ENCODE results near the gene ORAI3.
A peak's percentile ranks its signal among the peaks of the same experiment; 100 is the strongest.

The ORAI3 gene

DNA sequence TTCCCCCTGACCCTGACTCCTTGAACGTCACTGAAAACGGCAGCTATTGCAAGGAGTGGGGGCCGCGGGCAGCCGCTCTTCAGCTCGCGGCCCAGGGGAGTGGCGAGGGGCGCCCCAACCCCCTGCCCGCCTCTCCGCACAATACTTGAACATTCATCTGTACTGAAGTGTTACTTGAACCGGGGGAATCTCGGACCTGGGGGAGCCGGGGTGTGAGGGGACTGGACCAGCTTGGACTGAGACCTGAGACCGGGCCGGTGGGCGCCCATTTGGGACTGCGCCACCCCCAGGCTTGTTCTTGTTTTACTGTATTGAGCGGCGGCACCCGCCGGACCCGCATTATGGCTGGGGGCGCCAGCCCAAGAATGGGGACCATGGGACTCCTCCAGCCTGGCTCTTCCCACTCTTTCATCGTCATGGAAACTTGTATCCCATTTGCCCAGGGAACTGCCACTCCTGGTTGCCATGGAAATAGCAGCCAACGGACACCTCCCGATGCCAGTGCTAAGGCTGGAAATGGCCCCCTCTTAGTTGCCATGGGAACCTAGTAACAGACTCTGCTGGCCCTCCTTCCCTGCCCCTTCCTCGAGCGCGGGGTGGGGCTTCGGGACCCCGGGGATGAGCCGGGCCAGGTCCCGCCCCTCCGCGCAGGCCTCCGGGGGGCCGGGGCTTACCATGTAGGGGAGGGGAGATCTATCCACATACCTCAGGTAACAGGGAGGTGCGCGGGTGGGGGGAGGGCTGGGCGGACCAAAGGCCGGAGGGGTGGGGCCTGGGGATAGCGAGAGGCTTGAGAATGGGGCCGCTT is 805 bp upstream of the ORAI3 start:
- no peak for DNase-seq

DNA sequence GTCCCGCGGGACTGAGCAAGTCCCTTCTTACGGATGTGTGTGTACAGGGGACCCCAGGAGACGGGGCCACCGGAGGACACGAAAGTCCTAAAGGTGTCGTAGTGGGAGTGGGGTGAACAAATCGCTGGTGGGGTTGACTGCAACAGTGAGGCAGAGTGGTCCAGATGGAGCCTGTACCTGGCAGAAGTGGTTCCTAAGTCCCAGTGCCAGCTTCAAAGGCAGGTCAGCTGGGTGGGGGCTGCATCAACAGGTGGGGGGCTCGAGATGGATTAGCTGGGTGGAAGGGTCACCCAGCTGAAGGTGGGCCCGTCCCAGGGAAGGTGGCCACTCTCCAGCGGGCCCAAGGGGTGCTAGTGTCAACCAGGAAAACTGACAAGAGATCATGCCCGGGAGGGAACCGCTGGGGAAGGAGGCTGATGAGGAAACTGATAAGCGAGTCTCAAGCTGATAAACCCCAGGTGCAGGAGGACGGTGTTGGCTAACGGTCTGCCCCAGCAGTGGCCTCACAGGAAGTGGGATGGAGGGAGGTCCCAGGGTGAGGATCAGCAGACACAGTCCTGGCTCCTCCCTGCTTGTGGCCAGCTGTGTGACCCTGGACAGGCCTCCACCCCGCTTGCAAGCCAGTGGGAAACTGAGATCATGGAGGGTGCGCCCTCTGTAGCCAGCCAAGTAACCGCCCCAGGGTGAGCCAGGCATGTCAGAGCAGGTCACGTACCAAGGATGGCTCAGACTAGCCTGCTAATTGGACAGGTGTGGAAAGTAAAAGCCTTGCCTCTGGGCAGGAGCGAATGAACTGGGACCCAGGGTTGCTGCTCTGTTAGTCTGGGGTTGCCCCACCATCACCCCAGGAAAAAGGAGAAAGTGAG is 1.0 kb downstream of the ORAI3 start:
- no peak for DNase-seq

DNA sequence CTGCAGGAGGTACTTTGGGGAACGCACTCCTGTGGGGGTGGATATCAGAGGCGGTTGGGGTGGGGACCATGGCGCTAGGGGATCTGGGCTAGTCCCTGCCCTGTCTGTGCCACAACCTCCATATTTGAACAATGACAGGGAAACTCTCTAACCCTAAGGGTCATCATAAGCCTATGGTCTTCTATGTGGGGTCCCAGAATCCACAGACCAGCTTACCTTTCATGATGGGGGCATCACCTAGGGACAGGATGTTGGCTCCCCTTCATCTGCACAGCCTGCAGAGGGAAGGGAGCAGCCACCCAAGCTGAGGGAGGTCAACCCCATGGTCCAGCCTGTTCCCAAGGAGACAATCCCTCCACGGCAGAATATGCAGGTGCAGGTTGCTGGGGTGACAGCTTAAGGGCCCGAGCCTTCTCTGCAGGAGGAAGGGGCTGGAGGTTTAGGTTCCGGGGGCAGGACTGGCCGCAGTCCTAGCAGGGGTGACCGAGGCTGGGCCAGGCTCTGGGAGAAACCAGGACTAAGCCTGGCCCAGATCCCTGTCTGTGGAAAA is 1.7 kb downstream of the ORAI3 start:
- no peak for DNase-seq

DNA sequence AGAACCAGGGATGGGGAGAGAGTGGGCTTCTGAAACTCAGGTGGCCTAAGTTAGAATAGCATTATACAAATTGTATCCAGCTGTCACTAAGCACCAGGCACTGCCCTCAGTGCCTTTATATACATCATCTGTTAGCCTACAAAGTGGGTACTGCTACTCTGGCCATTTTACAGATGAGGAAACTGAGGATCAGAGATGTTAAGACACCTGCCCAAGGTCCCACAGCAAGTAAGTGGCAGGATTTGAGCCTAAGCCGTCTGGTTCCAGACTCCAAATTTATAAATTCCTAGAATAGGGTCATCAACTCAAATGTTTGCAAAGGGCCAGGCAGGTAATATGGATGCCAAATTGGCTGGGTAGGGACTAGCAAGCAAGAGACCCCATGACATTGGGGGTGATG is 2.3 kb downstream of the ORAI3 start:
- no peak for DNase-seq

DNA sequence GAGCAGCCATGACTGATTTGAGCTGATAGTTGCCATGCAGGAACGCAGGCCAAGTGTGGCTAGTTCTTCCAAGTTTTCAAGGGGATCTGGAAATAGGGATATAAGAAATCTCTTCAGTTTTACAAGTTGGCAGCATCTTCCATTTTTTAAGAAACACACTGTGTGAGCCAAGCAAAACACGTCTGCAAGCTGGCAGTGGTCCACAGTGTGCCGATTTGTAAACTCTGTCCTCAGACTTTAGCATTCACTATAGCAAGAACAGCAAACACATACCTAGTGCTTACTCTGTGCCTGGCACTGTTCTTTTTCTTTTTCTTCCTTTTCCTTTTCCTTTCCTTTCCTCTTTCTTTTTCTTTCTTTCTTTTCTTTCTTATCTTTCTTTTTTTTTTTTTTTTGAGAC is 2.9 kb downstream of the ORAI3 start:
- DNase-seq: no peak

DNA sequence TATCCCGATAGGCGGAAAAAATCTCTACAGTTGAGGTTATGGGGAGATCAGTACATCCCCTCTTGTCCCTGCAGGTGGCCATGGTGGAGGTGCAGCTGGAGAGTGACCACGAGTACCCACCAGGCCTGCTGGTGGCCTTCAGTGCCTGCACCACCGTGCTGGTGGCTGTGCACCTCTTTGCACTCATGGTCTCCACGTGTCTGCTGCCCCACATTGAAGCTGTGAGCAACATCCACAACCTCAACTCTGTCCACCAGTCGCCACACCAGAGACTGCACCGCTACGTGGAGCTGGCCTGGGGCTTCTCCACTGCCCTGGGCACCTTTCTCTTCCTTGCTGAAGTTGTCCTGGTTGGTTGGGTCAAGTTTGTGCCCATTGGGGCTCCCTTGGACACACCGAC is 4.2 kb downstream of the ORAI3 start:
- no peak for DNase-seq

DNA sequence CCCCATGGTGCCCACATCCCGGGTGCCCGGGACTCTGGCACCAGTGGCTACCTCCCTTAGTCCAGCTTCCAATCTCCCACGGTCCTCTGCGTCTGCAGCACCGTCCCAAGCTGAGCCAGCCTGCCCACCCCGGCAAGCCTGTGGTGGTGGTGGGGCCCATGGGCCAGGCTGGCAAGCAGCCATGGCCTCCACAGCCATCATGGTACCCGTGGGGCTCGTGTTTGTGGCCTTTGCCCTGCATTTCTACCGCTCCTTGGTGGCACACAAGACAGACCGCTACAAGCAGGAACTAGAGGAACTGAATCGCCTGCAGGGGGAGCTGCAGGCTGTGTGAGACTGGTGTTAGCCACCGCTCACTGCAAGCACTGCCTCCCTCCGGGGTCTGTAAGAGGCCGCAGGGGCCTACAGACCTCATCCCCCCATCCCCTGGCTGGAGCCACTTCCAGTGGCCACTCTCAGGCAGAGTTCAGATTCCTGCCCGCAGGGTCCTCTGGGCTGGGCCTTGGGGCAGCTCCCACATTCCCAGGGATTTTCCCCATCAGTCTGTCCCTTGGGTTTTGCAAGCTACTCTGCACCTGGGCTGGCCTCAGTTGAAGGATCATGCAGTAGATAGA is 4.8 kb downstream of the ORAI3 start:
- DNase-seq: no peak

DNA sequence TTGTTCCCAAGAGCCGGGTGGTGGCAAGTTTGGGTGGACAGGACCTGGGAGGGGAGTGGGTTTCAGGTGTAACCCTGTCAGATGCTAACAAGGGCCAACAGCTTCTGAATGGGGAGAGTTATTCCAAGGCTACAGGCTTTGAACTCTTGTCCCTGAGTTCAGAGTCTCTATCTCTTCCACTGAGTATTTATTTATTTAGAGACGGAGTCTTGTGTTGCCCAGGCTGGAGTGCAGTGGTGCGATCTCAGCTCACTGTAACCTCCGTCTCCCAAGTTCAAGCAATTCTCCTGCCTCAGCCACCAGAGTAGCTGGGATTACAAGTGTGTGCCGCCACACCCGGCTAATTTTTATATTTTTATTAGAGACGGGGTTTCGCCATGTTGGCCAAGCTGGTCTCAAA is 6.1 kb downstream of the ORAI3 start:
- DNase-seq: no peak

DNA sequence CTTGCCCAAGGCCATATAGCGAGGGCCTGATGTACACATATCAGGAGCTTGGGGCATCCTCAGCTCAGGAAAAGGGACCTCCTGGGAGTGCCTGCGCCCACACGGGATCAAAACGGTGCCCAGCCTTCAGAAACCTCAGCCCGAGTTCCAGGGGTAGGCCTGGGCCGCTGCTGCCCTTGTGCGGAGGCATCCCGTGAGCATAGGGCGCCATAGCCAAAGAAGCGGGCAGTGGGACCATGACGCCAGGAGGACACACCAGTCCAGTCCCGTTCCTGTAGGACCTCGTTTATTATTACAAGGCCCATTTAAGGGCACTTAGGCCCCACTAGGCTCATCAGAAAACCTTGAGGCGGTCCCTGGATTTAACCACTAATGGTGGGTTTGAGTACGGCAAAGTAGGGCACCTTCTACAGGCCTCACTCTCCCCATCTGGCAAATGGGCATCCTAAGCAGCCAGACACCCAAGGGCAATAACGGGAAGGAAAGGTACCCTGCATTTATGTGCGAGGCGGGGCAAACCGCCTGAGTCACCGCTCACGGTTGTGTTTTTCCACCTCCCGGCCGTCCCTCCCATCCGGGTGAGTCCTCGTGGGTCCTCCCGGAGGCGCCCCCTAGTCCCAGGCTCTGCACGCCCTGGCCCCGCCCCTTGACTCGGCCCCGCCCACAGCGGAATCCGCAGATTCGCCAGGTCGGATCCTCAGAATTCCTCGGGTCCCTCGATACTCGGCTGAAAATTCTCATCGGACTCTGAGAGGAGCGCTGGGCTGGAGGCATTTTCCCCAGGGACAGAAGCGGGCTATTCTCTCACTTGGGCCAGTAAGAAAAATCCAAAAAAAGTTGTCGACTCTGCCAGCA is 8.0 kb downstream of the ORAI3 start:
- no peak for DNase-seq

DNA sequence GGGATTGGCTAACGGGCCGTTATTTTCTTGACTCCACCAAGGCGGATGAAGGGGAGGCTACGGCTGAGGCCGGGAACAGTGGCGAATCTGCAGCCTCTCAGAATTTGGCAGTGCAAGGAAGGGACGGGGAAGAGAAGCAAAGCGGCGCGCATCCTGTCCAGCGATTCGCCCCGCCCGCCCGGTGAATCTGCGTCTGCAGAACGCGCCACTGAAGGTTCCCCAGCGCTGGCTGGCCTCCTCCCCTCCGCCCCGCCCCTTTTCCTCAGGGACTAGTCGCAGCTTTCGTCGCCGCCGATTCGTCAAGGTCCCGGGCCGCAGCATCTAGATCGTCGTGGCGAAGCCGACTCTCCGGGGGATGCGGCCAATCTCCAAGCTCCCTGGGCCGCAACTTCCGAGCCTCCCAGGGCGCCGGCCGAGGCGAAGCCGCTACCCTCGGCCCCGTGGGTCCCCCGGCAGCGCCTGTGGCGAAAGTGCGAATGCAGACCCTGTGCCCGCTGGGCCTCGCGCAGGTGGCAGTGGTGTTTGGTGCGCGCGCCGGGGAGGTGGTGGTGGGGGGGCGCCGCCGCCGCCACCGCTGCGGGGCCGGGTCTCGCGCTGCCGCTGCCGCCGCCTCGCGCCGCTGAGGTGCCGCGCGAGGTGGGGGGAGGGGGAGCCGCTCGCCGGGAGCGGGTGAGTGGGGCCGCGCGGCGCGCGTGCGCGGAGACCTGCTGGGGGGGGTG is 8.7 kb downstream of the ORAI3 start, which contains the start of gene SETD1A:
Gene SETD1A, plus strand, starts transcription at position 299 of the 719 bp plus-strand sequence. CDS start 978 bp downstream, outside the sequence.
- peak; percentile 30 for DNase-seq

DNA sequence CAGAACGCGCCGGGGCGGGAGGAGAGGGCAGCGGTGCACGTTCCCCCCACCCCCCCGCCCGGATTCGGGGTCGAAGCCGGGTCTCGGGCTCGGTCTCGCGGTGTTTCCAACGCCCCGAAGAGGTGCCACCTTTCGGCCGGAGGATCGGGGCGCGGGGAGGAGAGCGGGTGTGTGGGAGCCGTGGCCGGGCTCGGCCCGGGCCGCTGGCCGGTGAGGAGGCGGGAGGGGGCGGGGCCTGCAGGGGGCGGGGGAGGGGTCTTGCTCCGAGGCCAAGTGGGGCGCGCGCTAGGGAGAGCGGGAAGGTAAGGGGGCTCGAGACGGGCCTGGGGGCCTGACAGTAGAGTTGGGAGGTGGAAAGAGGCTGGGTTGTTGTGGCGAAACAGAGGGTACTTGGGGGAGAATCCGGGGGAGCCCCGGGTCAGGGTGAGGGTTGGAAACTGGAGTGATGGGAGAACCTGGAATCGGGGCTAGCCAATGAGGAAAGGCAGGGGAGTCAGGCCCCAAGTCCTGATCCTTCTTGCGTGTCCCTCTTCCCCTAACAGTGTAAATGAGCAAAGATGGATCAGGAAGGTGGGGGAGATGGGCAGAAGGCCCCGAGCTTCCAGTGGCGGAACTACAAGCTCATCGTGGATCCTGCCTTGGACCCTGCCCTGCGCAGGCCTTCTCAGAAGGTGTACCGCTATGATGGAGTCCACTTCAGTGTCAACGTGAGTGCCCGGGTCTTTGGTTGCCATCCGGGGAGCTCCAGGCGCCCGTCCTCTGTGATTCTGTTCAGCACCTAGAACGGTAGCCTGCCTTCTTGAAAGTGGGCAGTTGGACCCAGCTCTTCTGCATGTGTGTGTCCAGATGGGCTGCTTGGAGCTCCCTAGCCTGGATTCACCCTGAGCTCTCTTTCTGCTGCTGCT is 9.6 kb downstream of the ORAI3 start:
- no peak for DNase-seq

DNA sequence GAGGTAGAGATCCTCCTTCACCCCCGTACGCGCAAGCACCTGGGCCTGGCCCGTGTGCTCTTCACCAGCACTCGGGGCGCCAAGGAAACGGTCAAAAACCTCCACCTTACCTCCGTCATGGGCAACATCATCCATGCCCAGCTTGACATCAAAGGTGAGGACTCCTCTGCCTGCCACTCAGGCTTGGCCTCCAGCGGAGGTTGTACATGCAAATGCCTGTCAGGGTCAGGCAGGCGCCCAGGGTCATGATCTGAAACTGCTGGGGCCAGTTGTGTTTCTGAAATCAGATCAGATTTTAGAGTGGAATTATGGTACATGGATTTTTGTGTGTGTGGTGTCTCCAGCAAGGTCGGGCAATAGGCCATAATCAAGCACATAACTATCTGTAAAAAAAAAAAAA is 12.5 kb downstream of the ORAI3 start:
- DNase-seq: no peak

DNA sequence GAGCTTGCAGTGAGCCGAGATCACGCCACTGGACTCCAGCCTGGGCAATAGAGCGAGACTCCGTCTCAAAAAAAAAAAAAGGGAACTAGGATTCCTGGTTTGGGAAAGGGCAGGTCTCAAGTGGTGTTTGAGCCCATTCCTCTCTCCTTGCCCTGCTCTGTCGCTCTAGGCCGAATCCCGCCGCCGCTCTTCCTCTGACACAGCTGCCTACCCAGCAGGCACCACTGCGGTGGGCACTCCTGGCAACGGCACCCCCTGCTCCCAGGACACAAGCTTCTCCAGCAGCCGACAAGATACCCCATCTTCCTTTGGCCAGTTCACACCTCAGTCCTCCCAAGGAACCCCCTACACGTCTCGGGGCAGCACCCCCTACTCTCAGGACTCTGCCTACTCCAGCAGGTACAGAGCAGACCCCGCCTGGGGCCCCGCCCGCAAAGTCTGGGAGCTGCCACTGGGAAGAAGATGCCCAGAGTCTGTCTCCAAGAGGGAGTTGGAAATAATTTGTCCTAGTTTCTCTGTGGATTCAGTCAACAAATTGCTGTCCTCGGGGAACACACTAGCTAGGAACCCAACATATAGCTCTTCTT is 15.2 kb downstream of the ORAI3 start:
- no peak for DNase-seq

DNA sequence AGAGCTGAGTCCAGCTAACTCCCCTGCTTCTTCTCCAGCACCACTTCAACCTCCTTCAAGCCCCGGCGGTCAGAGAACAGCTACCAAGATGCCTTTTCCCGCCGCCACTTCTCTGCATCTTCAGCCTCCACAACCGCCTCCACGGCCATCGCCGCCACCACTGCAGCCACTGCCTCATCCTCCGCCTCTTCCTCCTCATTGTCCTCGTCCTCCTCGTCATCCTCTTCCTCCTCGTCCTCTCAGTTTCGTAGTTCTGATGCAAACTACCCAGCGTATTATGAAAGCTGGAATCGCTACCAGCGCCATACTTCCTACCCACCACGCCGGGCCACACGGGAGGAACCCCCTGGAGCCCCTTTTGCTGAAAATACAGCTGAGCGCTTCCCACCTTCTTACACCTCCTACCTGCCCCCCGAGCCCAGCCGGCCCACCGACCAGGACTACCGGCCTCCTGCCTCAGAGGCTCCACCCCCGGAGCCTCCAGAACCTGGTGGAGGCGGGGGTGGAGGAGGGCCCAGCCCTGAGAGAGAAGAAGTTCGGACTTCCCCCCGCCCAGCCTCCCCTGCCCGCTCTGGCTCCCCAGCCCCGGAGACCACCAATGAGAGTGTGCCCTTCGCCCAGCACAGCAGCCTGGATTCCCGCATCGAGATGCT is 15.8 kb downstream of the ORAI3 start:
- DNase-seq: no peak

DNA sequence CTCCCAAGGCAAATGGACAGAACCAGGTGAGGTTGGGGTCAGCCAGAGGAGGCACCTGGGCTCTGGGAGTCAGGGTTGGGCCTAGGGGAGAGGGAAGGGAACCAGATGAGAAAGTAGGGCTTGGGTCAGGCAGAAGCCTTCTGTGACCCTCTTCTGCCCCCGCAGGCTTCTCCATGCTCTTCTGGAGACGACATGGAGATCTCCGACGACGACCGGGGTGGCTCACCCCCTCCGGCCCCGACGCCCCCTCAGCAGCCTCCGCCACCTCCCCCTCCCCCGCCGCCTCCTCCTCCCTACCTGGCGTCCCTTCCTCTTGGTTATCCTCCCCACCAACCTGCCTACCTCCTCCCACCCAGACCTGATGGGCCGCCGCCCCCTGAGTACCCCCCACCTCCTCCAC is 16.6 kb downstream of the ORAI3 start:
- no peak for DNase-seq

DNA sequence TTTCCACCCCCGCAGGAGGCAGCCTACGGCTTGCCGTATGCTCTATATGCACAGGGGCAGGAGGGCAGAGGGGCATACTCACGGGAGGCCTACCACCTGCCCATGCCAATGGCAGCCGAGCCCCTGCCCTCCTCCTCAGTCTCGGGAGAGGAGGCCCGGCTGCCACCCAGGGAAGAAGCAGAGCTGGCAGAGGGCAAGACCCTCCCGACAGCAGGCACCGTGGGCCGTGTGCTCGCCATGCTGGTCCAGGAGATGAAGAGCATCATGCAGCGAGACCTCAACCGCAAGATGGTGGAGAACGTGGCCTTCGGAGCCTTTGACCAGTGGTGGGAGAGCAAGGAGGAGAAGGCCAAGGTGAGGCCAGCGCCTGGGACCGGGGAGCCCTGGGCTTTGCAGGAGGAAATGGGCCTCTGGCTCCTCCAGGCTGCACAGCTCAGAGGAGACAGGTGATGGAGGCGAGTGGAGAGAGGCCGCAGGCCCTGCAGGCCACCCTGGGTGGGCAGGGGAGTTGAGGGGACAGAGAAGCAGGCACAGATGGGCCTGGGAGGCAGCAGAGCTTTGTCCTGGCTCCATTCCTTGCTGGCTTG is 17.3 kb downstream of the ORAI3 start:
- no peak for DNase-seq

DNA sequence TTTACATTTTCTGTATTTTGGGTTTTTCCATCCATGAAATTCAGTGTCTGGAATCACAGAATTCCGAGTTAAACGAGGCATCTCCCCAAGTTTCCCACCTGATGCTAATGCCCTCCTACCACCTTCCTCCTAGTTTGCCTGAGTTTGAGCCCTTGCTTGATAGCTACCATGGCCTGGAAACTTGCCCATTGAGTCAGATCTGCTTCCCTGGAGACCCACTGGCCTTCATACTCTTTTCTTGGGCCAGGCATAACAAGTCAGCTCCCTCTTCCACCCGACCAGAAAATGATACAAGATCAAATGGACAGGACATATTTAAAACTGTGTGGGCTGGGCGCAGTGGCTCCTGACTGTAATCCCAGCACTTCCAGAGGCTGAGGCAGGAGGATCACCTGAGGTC is 18.9 kb downstream of the ORAI3 start:
- DNase-seq: no peak

DNA sequence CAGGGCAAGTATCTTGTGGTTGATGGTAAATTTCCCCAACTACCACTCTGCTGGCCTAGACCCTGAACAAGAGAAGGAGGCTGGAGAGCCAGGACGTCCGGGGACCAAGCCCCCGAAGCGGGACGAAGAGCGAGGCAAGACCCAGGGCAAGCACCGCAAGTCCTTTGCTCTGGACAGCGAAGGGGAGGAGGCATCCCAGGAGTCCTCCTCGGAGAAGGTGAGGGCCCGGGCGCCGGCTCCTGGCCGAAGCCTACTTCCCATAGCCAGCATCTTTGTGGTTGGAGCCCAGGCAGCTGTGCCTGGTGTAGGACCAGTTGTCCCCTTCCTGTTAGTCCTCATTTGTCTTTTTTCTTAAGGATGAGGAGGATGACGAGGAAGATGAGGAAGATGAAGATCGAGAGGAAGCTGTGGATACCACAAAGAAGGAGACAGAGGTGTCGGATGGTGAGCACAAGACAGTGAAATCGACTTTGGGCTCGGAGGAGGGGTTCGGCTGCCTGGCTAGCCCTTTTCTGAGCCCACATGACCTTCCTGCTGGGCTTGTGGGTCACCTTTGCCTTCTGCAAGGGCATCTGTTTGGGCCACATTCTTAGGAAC is 20.5 kb downstream of the ORAI3 start:
- no peak for DNase-seq

DNA sequence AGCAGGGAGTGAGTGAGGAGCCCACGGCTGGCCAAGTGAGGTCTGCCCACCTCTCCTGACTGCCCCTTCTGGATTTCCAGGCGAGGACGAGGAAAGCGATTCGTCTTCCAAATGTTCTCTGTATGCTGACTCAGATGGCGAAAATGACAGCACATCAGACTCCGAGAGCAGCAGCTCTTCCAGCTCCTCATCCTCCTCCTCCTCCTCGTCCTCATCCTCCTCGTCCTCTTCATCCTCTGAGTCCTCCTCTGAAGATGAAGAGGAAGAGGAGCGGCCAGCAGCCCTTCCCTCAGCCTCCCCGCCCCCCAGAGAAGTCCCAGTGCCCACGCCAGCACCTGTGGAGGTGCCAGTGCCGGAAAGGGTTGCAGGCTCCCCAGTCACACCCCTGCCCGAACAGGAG is 22.4 kb downstream of the ORAI3 start:
- no peak for DNase-seq

Measured in NCI-H187 treated with DMSO at 0.1 percent for 48 hours (cell line).